HepG2 (cell line): ENCODE measurements around the gene SYNM. TPM values are rescaled to one million over a fixed set of nuclear protein-coding genes. Genes with fewer than 3 reads are reported as not detected.

Experiments used
- ATAD3A ChIP-seq: sonication (generic); formaldehyde crosslinking; IDR thresholded peaks from 2 replicates; pipeline ENCODE4 v1.4.0; 2020; ENCODE audit warnings: missing genetic modification reagents
- BCL6 ChIP-seq: IDR thresholded peaks from 2 replicates; pipeline ENCODE4 v1.6.1; 2016; ENCODE audit warnings: missing genetic modification reagents, missing compliant biosample characterization
- E2F1 ChIP-seq: sonication (generic); formaldehyde crosslinking; IDR thresholded peaks from 2 replicates; pipeline ENCODE4 v1.5.0; 2020; ENCODE audit warnings: missing genetic modification reagents
- FIP1L1 ChIP-seq: fragments of 200-400 bp; formaldehyde crosslinking; IDR thresholded peaks from 2 replicates; pipeline ENCODE4 v1.6.1; 2018; ENCODE audit warnings: low read depth, mild to moderate bottlenecking, low read length, moderate library complexity, borderline replicate concordance; ENCODE audit not compliant: insufficient read depth
- KLF9 ChIP-seq: IDR thresholded peaks from 2 replicates; pipeline ENCODE4 v1.6.1; 2016; ENCODE audit warnings: low read depth
- ZFAT ChIP-seq: sonication (generic); formaldehyde crosslinking; conservative IDR thresholded peaks from 2 replicates; pipeline ENCODE4 v1.8.1; 2023; ENCODE audit warnings: missing genetic modification reagents, inconsistent platforms
- ZFYVE20 ChIP-seq: sonication (generic); formaldehyde crosslinking; IDR thresholded peaks from 2 replicates; pipeline ENCODE4 v1.8.0; 2023; ENCODE audit warnings: low read depth, mild to moderate bottlenecking, moderate library complexity, missing genetic modification reagents, borderline replicate concordance
- ZNF720 ChIP-seq: sonication (generic); formaldehyde crosslinking; IDR thresholded peaks from 2 replicates; pipeline ENCODE4 v1.4.0; 2020; ENCODE audit warnings: missing genetic modification reagents
- ZNF766 ChIP-seq: sonication (generic); formaldehyde crosslinking; IDR thresholded peaks from 2 replicates; pipeline ENCODE4 v1.5.0; 2020; ENCODE audit warnings: missing genetic modification reagents, borderline replicate concordance
- polyA plus RNA-seq, 8 experiments: library from polyadenylated mRNA; depleted of rRNA in 3 of 8; stranded (reverse) in 7 of 8; unstranded in 1 of 8; fragments of >200 nt; fragmentation: Illumina TruSeq in 4 of 8; extraction: Trizol in 4 of 8; gene quantifications; 2 replicates each; pipeline versions ENCODE4 v1.2.1 to v1.2.3, GENCODE V29; 2011 to 2016; ENCODE audit warnings: low read depth in 4 of 8, missing spikeins in 1 of 8, mixed read lengths in 1 of 8; ENCODE audit not compliant: insufficient read depth in 1 of 8
- total RNA-seq, 5 experiments: library from RNA; depleted of rRNA; stranded (reverse); fragments of >200 nt; fragmentation: Illumina TruSeq; extraction: Trizol; gene quantifications; 2 replicates each; pipeline ENCODE4 v1.2.3, GENCODE V29; 2016; ENCODE audit warnings: low read depth in 1 of 5
- TF ChIP-seq, protein P1 (sequence below), 2 experiments: fragments of 450-650 bp in 1 of 2; sonication (generic) in 1 of 2; formaldehyde crosslinking in 1 of 2; IDR thresholded peaks; 2 replicates each; pipeline versions ENCODE4 v1.6.1 to v1.8.0; 2016 to 2022; ENCODE audit warnings: antibody characterized with exemption in 1 of 2, mild to moderate bottlenecking in 1 of 2, missing genetic modification reagents in 1 of 2
- TF ChIP-seq, protein P2 (sequence below): sonication (generic); formaldehyde crosslinking; IDR thresholded peaks from 2 replicates; pipeline ENCODE4 v1.4.0; 2020; ENCODE audit warnings: missing genetic modification reagents, borderline replicate concordance
- TF ChIP-seq, protein P3 (sequence below): sonication (generic); formaldehyde crosslinking; IDR thresholded peaks from 2 replicates; pipeline ENCODE4 v1.4.0; 2020; ENCODE audit warnings: missing genetic modification reagents, borderline replicate concordance

Gene SYNM
- total and polyA plus RNA-seq, 2 of the 13 experiments (the other 11 are each of a cell fraction or from before 2014, with no cell fraction given) = 1.1 to 3.7 TPM

- TF ChIP-seq ZFYVE20 (CRISPR knock-in tag) (no peak; the same call in 1 of the 2 replicates), FIP1L1 (no peak), KLF9 (CRISPR knock-in tag) (no peak), ZFAT (peak; percentile 58; the same call in 1 of the 2 replicates), E2F1 (CRISPR knock-in tag) (peak; percentile 55; the same call in 1 of the 2 replicates), ZNF720 (CRISPR knock-in tag) (no peak), ATAD3A (CRISPR knock-in tag) (no peak), ZNF766 (0 out of 2 replicates have a peak, but pooled peaks have one; percentile 72), BCL6 (CRISPR knock-in tag) (peak; percentile 36; the same call in 1 of the 2 replicates)
- TF ChIP-seq, protein P1, sequence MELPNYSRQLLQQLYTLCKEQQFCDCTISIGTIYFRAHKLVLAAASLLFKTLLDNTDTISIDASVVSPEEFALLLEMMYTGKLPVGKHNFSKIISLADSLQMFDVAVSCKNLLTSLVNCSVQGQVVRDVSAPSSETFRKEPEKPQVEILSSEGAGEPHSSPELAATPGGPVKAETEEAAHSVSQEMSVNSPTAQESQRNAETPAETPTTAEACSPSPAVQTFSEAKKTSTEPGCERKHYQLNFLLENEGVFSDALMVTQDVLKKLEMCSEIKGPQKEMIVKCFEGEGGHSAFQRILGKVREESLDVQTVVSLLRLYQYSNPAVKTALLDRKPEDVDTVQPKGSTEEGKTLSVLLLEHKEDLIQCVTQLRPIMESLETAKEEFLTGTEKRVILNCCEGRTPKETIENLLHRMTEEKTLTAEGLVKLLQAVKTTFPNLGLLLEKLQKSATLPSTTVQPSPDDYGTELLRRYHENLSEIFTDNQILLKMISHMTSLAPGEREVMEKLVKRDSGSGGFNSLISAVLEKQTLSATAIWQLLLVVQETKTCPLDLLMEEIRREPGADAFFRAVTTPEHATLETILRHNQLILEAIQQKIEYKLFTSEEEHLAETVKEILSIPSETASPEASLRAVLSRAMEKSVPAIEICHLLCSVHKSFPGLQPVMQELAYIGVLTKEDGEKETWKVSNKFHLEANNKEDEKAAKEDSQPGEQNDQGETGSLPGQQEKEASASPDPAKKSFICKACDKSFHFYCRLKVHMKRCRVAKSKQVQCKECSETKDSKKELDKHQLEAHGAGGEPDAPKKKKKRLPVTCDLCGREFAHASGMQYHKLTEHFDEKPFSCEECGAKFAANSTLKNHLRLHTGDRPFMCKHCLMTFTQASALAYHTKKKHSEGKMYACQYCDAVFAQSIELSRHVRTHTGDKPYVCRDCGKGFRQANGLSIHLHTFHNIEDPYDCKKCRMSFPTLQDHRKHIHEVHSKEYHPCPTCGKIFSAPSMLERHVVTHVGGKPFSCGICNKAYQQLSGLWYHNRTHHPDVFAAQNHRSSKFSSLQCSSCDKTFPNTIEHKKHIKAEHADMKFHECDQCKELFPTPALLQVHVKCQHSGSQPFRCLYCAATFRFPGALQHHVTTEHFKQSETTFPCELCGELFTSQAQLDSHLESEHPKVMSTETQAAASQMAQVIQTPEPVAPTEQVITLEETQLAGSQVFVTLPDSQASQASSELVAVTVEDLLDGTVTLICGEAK (IDR thresholded peaks at IDR 0.05) = no peak
- TF ChIP-seq, protein P1 (CRISPR knock-in tag; IDR thresholded peaks at IDR 0.05) = peak; percentile 65; the same call in 1 of the 2 replicates
- TF ChIP-seq, protein P2, sequence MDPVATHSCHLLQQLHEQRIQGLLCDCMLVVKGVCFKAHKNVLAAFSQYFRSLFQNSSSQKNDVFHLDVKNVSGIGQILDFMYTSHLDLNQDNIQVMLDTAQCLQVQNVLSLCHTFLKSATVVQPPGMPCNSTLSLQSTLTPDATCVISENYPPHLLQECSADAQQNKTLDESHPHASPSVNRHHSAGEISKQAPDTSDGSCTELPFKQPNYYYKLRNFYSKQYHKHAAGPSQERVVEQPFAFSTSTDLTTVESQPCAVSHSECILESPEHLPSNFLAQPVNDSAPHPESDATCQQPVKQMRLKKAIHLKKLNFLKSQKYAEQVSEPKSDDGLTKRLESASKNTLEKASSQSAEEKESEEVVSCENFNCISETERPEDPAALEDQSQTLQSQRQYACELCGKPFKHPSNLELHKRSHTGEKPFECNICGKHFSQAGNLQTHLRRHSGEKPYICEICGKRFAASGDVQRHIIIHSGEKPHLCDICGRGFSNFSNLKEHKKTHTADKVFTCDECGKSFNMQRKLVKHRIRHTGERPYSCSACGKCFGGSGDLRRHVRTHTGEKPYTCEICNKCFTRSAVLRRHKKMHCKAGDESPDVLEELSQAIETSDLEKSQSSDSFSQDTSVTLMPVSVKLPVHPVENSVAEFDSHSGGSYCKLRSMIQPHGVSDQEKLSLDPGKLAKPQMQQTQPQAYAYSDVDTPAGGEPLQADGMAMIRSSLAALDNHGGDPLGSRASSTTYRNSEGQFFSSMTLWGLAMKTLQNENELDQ (CRISPR knock-in tag) = no peak
- TF ChIP-seq, protein P3, sequence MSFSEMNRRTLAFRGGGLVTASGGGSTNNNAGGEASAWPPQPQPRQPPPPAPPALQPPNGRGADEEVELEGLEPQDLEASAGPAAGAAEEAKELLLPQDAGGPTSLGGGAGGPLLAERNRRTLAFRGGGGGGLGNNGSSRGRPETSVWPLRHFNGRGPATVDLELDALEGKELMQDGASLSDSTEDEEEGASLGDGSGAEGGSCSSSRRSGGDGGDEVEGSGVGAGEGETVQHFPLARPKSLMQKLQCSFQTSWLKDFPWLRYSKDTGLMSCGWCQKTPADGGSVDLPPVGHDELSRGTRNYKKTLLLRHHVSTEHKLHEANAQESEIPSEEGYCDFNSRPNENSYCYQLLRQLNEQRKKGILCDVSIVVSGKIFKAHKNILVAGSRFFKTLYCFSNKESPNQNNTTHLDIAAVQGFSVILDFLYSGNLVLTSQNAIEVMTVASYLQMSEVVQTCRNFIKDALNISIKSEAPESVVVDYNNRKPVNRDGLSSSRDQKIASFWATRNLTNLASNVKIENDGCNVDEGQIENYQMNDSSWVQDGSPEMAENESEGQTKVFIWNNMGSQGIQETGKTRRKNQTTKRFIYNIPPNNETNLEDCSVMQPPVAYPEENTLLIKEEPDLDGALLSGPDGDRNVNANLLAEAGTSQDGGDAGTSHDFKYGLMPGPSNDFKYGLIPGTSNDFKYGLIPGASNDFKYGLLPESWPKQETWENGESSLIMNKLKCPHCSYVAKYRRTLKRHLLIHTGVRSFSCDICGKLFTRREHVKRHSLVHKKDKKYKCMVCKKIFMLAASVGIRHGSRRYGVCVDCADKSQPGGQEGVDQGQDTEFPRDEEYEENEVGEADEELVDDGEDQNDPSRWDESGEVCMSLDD = 0 out of 2 replicates have a peak, but pooled peaks have one; percentile 23
Measured at GRCh38 chr15:99104788-99105513, at the start of gene SYNM (continued).
